ENCODE measurements around the gene LTF.

GRCh38 chr3:46463868-46464241 lies 850 bp downstream of the LTF start:
- no peak for TF ChIP-seq BCL6 (CRISPR knock-in tag; IDR thresholded peaks at IDR 0.05)
- TF ChIP-seq IRF1 (CRISPR knock-in tag; IDR thresholded peaks at IDR 0.05; ENCODE audit: borderline replicate concordance), result no peak
- no peak for TF ChIP-seq GTF2A2 (tag; IDR thresholded peaks at IDR 0.05)
- TF ChIP-seq ZHX1 (conservative IDR thresholded peaks at IDR 0.05; ENCODE audit: low read length), result no peak

All from K562 (cell line).